ENCODE results near the gene KRT39. TPM values are rescaled to one million over a fixed set of nuclear protein-coding genes. Genes with fewer than 3 reads are reported as not detected.

KRT39 gene
- total and polyA plus RNA-seq, 2 of the 13 experiments (the other 11 are each of a cell fraction or from before 2014, with no cell fraction given): 0.07 to 1.2 TPM

- Histone ChIP-seq H4K20me1 (ENCODE audit: insufficient read depth, low read length) (no peaks in the 10 kb centered on the region), H2AFZ (ENCODE audit: low read length) (no peak overlapping the region), H3K79me2 (ENCODE audit: insufficient read depth, low read length) (no peaks in the 10 kb centered on the region), H3K27me3 (ENCODE audit: control insufficient read depth in 1 of 2, insufficient read depth in 2 of 2, low read length in 2 of 2) (no peaks in the 10 kb centered on the region), H3K4me1 (ENCODE audit: insufficient read depth, low read length) (peaks cover 68% of the 10 kb centered on the region), H3K4me2 (ENCODE audit: low read depth, low read length) (no peak overlapping the region), H3K9ac (ENCODE audit: insufficient read depth, low read depth, low read length) (no peak overlapping the region), H3K27ac (ENCODE audit: extremely low read length, insufficient read depth, low read length) (no peak overlapping the region), H3K36me3 (replicated peaks in 1 of 2; ENCODE audit: control insufficient read depth in 1 of 2, insufficient read depth in 2 of 2, low read length in 2 of 2) (no peaks in the 10 kb centered on the region), H3K9me3 (ENCODE audit: low read length) (no peaks in the 10 kb centered on the region), H3K4me3 (replicated peaks in 1 of 3; ENCODE audit: insufficient read depth in 1 of 3, low read depth in 2 of 3, low read length in 3 of 3) (no peak overlapping the region)
- TF ChIP-seq ZNF784 (CRISPR knock-in tag; IDR thresholded peaks at IDR 0.05; ENCODE audit: borderline replicate concordance) (peak; percentile 48; the same call in 1 of the 2 replicates), ZNF687 (CRISPR knock-in tag; IDR thresholded peaks at IDR 0.05) (peak; percentile 42), ADNP (CRISPR knock-in tag; IDR thresholded peaks at IDR 0.05) (no peak)
- DNase-seq (ENCODE audit: low spot score) (no peak), FAIRE-seq (no peak), ATAC-seq (no peak)
- 96% methylated on average over 3 of the region's 3 CpGs for WGBS (ENCODE audit: low lambda C conversion rate)
- intact Hi-C loops (cut with micrococcal nuclease; ENCODE audit: unreplicated experiment): no loop called here
- POLR2A ChIA-PET: no interaction called here
- CTCF ChIA-PET (ENCODE audit: low intra/inter-chr PET ratio, low total read pairs): no interaction called here
- in situ Hi-C loops (cut with HindIII; ENCODE audit: extremely low pct_ligation_motif_present, low pct_unique_long_range_greater_than_20kb): loop anchor here (5.0 kb wide), 2 partner anchors 42 to 92 kb away; no protein-coding TSS in a partner anchor
- BruUV-seq (replicated peaks): no TSS peak
Measured at GRCh38 chr17:41004397-41004796, 37.6 kb upstream of the KRT39 start.

Measured in HepG2 (cell line).